Vagina (tissue), 2 donors: ENCODE results near the gene PAPSS2. TPM values are rescaled to one million over a fixed set of nuclear protein-coding genes. Genes with fewer than 3 reads are reported as not detected.
"Not testable (repeated sequence)": the region's sequence is repeated elsewhere in the genome, so short reads cannot be mapped to it uniquely, and the experiment has no call there.

Experiments used
- DNase-seq, 2 donors: peaks; one replicate each; pipeline ENCODE4 v3.0.0-alpha.2; 2017; ENCODE audit errors: extremely low spot score in 2 of 2
- H3K27ac ChIP-seq: fragments of 200-600 bp; sonication (generic); one replicate; pipeline ENCODE4 v1.5.1; 2019
- H3K27me3 ChIP-seq: fragments of 200-600 bp; sonication (generic); one replicate; pipeline ENCODE4 v1.5.1; 2019
- H3K36me3 ChIP-seq, 2 donors: fragments of 200-600 bp; sonication (generic); one replicate each; pipeline ENCODE4 v1.5.1; 2017 to 2019
- H3K4me1 ChIP-seq: fragments of 200-600 bp; sonication (generic); one replicate; pipeline ENCODE4 v1.5.1; 2019
- H3K4me3 ChIP-seq, 2 donors: fragments of 200-600 bp; sonication (generic); 1 replicate in 1 of 2; 2 replicates in 1 of 2; pipeline ENCODE4 v1.5.1; 2016 to 2019
- H3K9me3 ChIP-seq: fragments of 200-600 bp; sonication (generic); one replicate; pipeline ENCODE4 v1.5.1; 2019
- CTCF ChIP-seq, 3 experiments: fragments of 450-650 bp in 2 of 3; fragments of 200-600 bp in 1 of 3; sonication (generic) in 1 of 3; IDR thresholded peaks; one replicate each; pipeline ENCODE4 v1.5.1; 2017 to 2019; ENCODE audit warnings: antibody characterized with exemption in 3 of 3, mild to moderate bottlenecking in 2 of 3, moderate library complexity in 2 of 3
- POLR2A ChIP-seq, 2 donors: fragments of 450-650 bp; IDR thresholded peaks; one replicate each; pipeline ENCODE4 v1.6.1; 2017; ENCODE audit warnings: antibody characterized with exemption in 2 of 2, mild to moderate bottlenecking in 2 of 2, moderate library complexity in 2 of 2
- POLR2AphosphoS5 ChIP-seq, 2 donors: sonication (generic); formaldehyde crosslinking; IDR thresholded peaks; one replicate each; pipeline ENCODE4 v1.9.0; 2017; ENCODE audit warnings: antibody characterized with exemption in 2 of 2, mild to moderate bottlenecking in 2 of 2, low read depth in 1 of 2; ENCODE audit not compliant: insufficient read depth in 1 of 2
- intact Hi-C: fragments of 100-400 bp; cut with DNase I; formaldehyde crosslinking; loops from one replicate; pipeline ENCODE4 v1.15.1; 2023
- total RNA-seq: library from RNA; depleted of rRNA; stranded (reverse); fragments of >200 nt; gene quantifications from one replicate; pipeline ENCODE4 v1.2.3, GENCODE V29; 2016

The PAPSS2 gene
- total RNA-seq, 1 donor from 2014 or later, result 12.3 TPM

GRCh38 chr10:87729940-87730339 is 70.3 kb downstream of the PAPSS2 start:
- H3K27me3 ChIP-seq, result no peaks in the 10 kb centered on the region
- no peak for TF ChIP-seq POLR2A (IDR thresholded peaks at IDR 0.05)
- TF ChIP-seq CTCF (IDR thresholded peaks at IDR 0.05), result no peak
- TF ChIP-seq POLR2AphosphoS5 (IDR thresholded peaks at IDR 0.05; ENCODE audit: insufficient read depth in 1 of 2, low read depth in 1 of 2), result no peak
- DNase-seq, result no peak
- no peaks in the 10 kb centered on the region for H3K4me1 ChIP-seq
- H3K9me3 ChIP-seq, result no peaks in the 10 kb centered on the region
- no peak overlapping the region for H3K4me3 ChIP-seq
- intact Hi-C loops, result loop anchor here (10.0 kb wide), 2 partner anchors 65 to 195 kb away; no protein-coding TSS in a partner anchor
- no peak overlapping the region for H3K27ac ChIP-seq
- no peaks in the 10 kb centered on the region for H3K36me3 ChIP-seq

DNA sequence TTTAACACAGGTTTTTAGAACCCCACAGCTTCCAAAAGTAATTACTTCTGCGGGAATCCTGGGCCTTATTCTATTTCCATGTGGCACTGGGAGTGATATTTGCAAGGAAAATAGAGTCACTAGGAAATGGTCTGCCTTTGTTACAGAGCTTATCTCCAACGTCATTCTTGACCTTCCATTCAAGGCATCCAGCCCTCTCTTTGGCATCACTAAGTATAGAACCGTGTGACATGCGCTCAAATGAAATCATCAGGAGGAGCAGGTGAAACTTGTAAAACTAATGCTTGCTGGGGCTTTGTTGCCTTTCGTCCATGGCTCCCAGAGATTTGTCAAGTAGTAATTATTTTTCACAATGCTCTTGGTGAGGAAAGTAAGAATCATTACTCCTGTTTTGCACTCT is 73.4 kb downstream of the PAPSS2 start:
- Histone ChIP-seq H3K36me3 (no peaks in the 10 kb centered on the region), H3K9me3 (no peaks in the 10 kb centered on the region), H3K27ac (no peak overlapping the region), H3K4me3 (no peak overlapping the region), H3K27me3 (no peaks in the 10 kb centered on the region), H3K4me1 (no peaks in the 10 kb centered on the region)
- no peak for TF ChIP-seq POLR2AphosphoS5 (IDR thresholded peaks at IDR 0.05; ENCODE audit: insufficient read depth in 1 of 2, low read depth in 1 of 2)
- intact Hi-C loops, result loop anchor here (10.0 kb wide), 2 partner anchors 68 to 198 kb away; no protein-coding TSS in a partner anchor
- DNase-seq, result no peak

DNA sequence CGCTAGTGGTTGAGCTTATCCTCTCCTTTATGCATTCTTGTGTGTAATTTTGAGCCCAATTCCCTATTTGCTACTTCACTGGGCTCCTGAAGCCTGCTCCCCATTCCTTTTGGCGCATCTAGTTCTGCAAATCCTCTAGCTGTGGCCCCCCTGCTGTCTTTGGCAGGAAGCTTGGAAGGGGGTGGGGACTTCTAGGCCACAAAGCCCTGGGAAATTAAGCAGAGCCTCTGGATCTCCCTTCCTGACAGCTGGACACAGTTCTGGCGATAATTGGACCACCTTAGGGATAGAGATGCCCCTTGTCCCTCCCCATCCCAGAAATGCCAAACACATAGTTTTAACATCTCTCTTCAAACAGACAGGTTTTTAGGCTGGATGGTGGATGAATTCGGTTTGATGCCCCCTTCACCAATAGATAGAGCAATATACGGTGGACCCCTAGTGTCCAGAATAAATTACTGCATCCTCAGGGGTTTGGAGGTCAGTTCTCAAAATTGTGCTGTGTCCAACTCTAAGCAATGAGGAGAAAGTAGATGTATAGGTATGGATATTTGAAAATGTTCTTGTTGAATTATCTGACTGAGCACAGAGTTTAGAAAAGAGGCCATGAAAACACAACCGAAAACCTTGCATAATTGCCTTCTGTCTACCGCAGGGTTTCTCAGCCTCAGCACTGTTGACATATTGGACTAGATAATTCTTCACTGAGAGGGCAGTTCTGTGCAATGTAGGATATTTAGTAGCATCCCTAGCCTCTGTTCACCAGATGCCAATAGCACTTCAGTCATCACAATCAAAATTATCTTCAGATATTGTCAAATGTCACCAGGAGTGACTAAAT is 75.5 kb downstream of the PAPSS2 start:
- H3K4me3 ChIP-seq, result no peak overlapping the region
- intact Hi-C loops, result loop anchor here (10.0 kb wide), 2 partner anchors 70 to 200 kb away; no protein-coding TSS in a partner anchor
- H3K4me1 ChIP-seq, result no peaks in the 10 kb centered on the region
- peak; percentile 28 to 77 (median 51) for TF ChIP-seq CTCF (IDR thresholded peaks at IDR 0.05)
- no peak for TF ChIP-seq POLR2AphosphoS5 (IDR thresholded peaks at IDR 0.05; ENCODE audit: insufficient read depth in 1 of 2, low read depth in 1 of 2)
- TF ChIP-seq POLR2A (IDR thresholded peaks at IDR 0.05), result no peak
- no peaks in the 10 kb centered on the region for H3K9me3 ChIP-seq
- DNase-seq, result no peak
- no peaks in the 10 kb centered on the region for H3K27me3 ChIP-seq
- H3K36me3 ChIP-seq, result no peaks in the 10 kb centered on the region
- peak overlapping the region; percentile 20 for H3K27ac ChIP-seq

DNA sequence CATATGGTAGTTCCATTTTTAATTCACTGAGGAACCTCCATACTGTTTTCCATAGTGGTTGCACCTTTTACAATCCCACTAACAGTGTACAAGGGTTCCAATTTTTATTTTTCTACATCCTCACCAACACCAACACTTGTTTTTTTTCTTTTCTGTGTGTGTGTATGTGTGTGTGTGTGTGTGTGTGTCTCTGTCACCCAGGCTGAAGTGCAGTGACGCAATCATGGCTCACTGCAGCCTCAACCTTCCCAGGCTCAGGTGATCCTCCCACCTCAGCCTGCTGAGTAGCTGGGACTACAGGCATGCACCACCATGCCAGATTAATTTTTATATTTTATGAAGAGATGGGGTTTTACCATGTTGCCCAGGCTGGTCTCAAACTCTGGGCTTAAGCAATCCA is 78.6 kb downstream of the PAPSS2 start:
- not testable (repeated sequence) for DNase-seq, H3K4me1 ChIP-seq, H3K27ac ChIP-seq, H3K27me3 ChIP-seq, H3K4me3 ChIP-seq, H3K36me3 ChIP-seq, H3K9me3 ChIP-seq
- intact Hi-C loops, result loop anchor here (10.0 kb wide), 2 partner anchors 73 to 203 kb away; no protein-coding TSS in a partner anchor

DNA sequence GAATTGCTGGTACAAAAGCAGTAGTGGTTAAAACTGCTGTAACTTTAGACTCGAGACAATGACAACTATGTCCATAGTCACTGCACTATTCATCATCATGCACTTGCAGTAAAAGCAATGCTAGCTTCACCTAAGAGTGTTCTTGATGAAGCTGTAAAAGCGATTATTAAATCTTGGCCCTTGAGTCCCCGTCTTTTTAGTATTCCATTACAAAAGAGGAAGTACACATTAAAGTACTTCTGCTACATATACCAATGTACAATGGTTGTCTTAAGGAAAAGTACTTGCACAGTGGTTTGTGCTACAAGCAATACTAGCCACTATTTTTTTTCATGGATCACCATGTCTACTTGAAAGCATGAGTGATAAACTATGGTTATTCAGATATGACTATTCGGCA is 80.0 kb downstream of the PAPSS2 start:
- peak overlapping the region; percentile 34 for H3K27ac ChIP-seq
- H3K36me3 ChIP-seq, result no peaks in the 10 kb centered on the region
- H3K4me1 ChIP-seq, result no peaks in the 10 kb centered on the region
- H3K27me3 ChIP-seq, result no peaks in the 10 kb centered on the region
- H3K9me3 ChIP-seq, result no peaks in the 10 kb centered on the region
- no peak for DNase-seq
- H3K4me3 ChIP-seq, result no peak overlapping the region
- TF ChIP-seq POLR2AphosphoS5 (IDR thresholded peaks at IDR 0.05; ENCODE audit: insufficient read depth in 1 of 2, low read depth in 1 of 2) (no peak), POLR2A (IDR thresholded peaks at IDR 0.05) (no peak), CTCF (IDR thresholded peaks at IDR 0.05) (no peak)
- intact Hi-C loops, result loop anchor here (10.0 kb wide), 2 partner anchors 75 to 205 kb away; no protein-coding TSS in a partner anchor

- intact Hi-C loops, result no loop called here
- Histone ChIP-seq H3K36me3 (peaks cover 0 to 2% of the 10 kb centered on the region in 2 donors), H3K27ac (peak overlapping the region; percentile 34), H3K4me3 (no peak overlapping the region), H3K4me1 (no peaks in the 10 kb centered on the region), H3K27me3 (no peaks in the 10 kb centered on the region), H3K9me3 (no peaks in the 10 kb centered on the region)
- TF ChIP-seq CTCF (IDR thresholded peaks at IDR 0.05), result no peak
- TF ChIP-seq POLR2A (IDR thresholded peaks at IDR 0.05), result no peak
- TF ChIP-seq POLR2AphosphoS5 (IDR thresholded peaks at IDR 0.05; ENCODE audit: insufficient read depth in 1 of 2, low read depth in 1 of 2), result peak; percentile 24 to 90
- no peak for DNase-seq
These were observed 80.6 kb downstream of the PAPSS2 start for GRCh38 chr10:87740254-87740655.

- DNase-seq, intact Hi-C loops, H3K36me3 ChIP-seq, H3K9me3 ChIP-seq, H3K4me3 ChIP-seq, H3K27me3 ChIP-seq, H3K4me1 ChIP-seq, H3K27ac ChIP-seq: not testable (repeated sequence)
These were observed 83.4 kb downstream of the PAPSS2 start for GRCh38 chr10:87742992-87743610.
